Upper lobe of right lung (tissue), 1 donor: ENCODE results near the gene STX8. TPM values are rescaled to one million over a fixed set of nuclear protein-coding genes. Genes with fewer than 3 reads are reported as not detected.
"Not testable (repeated sequence)": the region's sequence is repeated elsewhere in the genome, so short reads cannot be mapped to it uniquely, and the experiment has no call there.

Source experiments
- ATAC-seq: fragments of 200-7000 bp; cut with Tn5 transposase; one replicate; pipeline ENCODE4 v1.9.1; 2020; ENCODE audit warnings: mild to moderate bottlenecking, moderate library complexity
- DNase-seq: peaks from one replicate; pipeline ENCODE4 v3.0.0-alpha.2; 2020
- H3K27ac ChIP-seq: fragments of 200-600 bp; one replicate; pipeline ENCODE4 v1.8.0; 2022
- H3K27me3 ChIP-seq: fragments of 200-600 bp; one replicate; pipeline ENCODE4 v1.8.0; 2022; ENCODE audit warnings: mild to moderate bottlenecking
- H3K36me3 ChIP-seq: fragments of 200-600 bp; one replicate; pipeline ENCODE4 v1.8.0; 2022
- H3K4me1 ChIP-seq: fragments of 200-600 bp; one replicate; pipeline ENCODE4 v1.8.0; 2022
- H3K4me3 ChIP-seq: fragments of 200-600 bp; one replicate; pipeline ENCODE4 v1.8.0; 2022; ENCODE audit warnings: mild to moderate bottlenecking
- H3K9me3 ChIP-seq: fragments of 200-600 bp; one replicate; pipeline ENCODE4 v1.8.0; 2022
- intact Hi-C: fragments of 100-400 bp; cut with DNase I; formaldehyde crosslinking; loops from one replicate; pipeline ENCODE4 v1.11.0; 2022
- total RNA-seq: library from RNA; stranded (reverse); fragmentation: NEBNext Ultra II Directional; extraction: Animal tissue kit (Norgen Biotek cat#: 25700); gene quantifications from one replicate; pipeline ENCODE4 v1.2.1, GENCODE V29; 2021
- TF ChIP-seq, protein P1 (sequence below): fragments of 200-600 bp; IDR thresholded peaks from one replicate; pipeline ENCODE4 v1.8.0; 2022; ENCODE audit warnings: antibody characterized with exemption
- donor health status: DM: no; HTN: yes; CAD: no; lungs with severe emphysema.

STX8 gene
- total RNA-seq, 1 donor from 2014 or later = 52.5 TPM

DNA sequence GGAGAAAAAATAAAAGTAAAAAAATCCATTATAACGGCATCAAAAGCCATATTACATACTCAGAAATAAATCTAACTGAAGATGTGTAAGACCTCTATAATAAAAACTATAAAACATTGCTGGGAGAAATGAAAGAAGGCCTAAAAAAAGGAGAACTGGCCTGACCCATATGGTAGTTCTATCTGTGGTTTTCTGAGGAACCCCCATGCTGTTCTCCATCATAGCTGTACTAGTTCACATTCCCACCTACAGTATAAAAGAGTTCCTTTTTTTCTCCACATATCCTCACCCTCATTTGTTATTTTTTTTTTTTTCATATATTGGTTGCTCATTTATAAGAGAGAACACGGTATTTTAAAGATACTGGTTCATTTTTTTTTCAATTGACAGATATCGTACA, 191.8 kb downstream of the STX8 start:
- TF ChIP-seq, protein P1, sequence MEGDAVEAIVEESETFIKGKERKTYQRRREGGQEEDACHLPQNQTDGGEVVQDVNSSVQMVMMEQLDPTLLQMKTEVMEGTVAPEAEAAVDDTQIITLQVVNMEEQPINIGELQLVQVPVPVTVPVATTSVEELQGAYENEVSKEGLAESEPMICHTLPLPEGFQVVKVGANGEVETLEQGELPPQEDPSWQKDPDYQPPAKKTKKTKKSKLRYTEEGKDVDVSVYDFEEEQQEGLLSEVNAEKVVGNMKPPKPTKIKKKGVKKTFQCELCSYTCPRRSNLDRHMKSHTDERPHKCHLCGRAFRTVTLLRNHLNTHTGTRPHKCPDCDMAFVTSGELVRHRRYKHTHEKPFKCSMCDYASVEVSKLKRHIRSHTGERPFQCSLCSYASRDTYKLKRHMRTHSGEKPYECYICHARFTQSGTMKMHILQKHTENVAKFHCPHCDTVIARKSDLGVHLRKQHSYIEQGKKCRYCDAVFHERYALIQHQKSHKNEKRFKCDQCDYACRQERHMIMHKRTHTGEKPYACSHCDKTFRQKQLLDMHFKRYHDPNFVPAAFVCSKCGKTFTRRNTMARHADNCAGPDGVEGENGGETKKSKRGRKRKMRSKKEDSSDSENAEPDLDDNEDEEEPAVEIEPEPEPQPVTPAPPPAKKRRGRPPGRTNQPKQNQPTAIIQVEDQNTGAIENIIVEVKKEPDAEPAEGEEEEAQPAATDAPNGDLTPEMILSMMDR = no peak
- Histone ChIP-seq H3K27me3 (no peaks in the 10 kb centered on the region), H3K4me3 (no peak overlapping the region), H3K27ac (no peak overlapping the region), H3K9me3 (no peaks in the 10 kb centered on the region), H3K4me1 (no peaks in the 10 kb centered on the region), H3K36me3 (no peaks in the 10 kb centered on the region)
- no peak for DNase-seq
- peak; percentile 51 for ATAC-seq
- intact Hi-C loops = no loop called here

DNA sequence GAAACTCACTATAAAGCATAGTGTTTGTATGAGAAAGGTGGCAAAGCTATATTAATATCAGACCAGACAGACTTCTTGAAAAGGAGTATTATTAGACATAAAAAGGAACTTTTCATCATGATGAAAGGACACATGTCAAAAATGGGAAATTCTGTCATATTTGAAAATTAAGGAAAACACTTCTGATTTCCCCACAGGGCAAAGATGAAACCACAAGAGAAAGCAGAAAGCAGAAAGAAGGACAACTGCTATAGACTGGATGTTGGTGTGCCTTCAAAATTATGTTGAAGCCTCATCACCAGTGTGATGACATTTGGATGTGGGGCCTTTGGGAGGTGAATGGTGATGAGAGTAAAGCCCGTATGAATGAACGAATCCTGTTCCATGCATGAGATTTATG, 193.0 kb downstream of the STX8 start:
- TF ChIP-seq, protein P1 = no peak
- no peak for DNase-seq
- ATAC-seq = no peak
- Histone ChIP-seq H3K36me3 (no peaks in the 10 kb centered on the region), H3K9me3 (no peaks in the 10 kb centered on the region), H3K4me1 (no peaks in the 10 kb centered on the region), H3K4me3 (no peak overlapping the region), H3K27me3 (no peaks in the 10 kb centered on the region), H3K27ac (no peak overlapping the region)
- intact Hi-C loops = no loop called here

DNA sequence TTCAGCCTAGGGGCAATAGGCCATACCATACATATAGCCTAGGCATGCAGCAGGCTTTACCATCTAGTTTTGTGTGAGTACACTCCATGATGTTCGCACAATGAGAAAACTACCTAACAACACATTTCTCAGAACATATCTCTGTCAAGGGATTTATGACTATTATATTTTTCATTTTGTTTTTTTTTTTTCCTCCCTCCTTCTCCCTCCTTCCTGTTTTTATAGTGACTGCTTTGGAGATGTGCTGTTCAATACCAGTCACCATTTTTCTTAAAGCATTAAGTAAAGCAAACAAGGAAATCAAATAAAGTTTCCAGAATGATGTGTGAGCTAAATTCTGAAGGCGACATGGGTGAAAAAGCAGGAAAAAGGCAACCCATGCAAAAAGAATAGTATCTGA, 194.6 kb downstream of the STX8 start:
- ATAC-seq = no peak
- no peak for DNase-seq
- H3K27ac ChIP-seq = no peak overlapping the region
- intact Hi-C loops = no loop called here
- H3K4me1 ChIP-seq = no peaks in the 10 kb centered on the region
- no peak overlapping the region for H3K4me3 ChIP-seq
- no peaks in the 10 kb centered on the region for H3K27me3 ChIP-seq
- no peaks in the 10 kb centered on the region for H3K36me3 ChIP-seq
- TF ChIP-seq, protein P1 = no peak
- no peaks in the 10 kb centered on the region for H3K9me3 ChIP-seq

DNA sequence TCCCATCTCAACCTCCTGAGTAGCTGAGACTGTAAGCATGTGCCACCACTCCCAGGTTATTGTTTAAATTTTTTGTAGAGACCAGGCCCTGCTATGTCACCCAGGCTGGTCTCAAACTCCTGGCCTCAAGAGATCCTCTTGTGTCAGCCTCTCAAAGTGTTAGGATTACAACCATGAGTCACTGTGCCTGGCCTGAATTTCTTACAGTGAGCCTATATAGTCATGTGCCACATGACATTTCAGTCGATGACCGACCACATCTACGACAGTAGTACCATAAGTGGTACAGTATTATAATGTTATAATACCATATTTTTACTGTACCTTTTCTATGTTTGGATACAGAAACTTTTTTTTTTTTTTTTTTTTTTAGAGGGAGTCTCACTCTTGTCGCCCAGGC, 195.3 kb downstream of the STX8 start:
- TF ChIP-seq, protein P1 = no peak
- Histone ChIP-seq H3K9me3 (no peaks in the 10 kb centered on the region), H3K27ac (no peak overlapping the region), H3K36me3 (no peaks in the 10 kb centered on the region), H3K27me3 (no peaks in the 10 kb centered on the region), H3K4me3 (no peak overlapping the region), H3K4me1 (no peaks in the 10 kb centered on the region)
- DNase-seq (no peak), ATAC-seq (no peak)
- intact Hi-C loops = no loop called here

DNA sequence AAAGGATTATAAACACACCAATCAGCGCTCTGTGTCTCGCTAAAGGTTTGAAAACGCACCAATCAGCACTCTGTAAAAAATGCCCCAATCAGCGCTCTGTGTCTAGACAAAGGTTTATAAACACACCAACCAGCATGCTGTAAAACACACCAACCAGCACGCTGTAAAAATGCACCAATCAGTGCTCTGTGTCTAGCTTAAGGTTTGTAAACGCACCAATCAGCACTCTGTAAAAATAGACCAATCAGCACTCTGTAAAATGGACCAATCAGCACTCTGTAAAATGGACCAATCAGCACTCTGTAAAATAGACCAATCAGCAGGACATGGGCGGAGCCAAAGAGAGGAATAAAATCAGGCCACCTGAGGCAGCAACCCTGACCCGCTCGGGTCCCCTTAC, 199.4 kb downstream of the STX8 start:
- H3K4me3 ChIP-seq, ATAC-seq, H3K27me3 ChIP-seq, H3K27ac ChIP-seq, DNase-seq, H3K9me3 ChIP-seq, H3K4me1 ChIP-seq, intact Hi-C loops, H3K36me3 ChIP-seq: not testable (repeated sequence)

DNA sequence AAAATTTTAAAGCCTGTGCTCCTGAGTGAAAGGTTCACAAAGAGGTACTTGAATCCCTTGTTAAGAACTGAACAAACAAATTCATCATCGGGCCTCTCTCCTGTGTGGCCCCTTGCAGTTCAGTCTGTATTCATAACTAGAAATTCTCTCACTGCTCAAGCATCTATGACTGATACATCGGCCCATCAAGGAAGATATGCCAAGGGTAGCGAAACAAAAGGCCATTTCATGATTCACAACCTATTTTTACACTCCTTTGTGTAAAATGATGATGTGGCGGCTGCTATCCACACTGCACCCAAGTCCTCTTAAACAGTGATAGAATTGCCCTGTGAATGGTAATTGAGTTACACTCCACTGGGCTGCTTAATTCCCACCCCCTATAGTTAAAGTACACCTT, 204.6 kb downstream of the STX8 start:
- peaks cover 11% of the 10 kb centered on the region for H3K4me1 ChIP-seq
- no peak for DNase-seq
- H3K27ac ChIP-seq = no peak overlapping the region
- ATAC-seq = peak; percentile 76
- H3K36me3 ChIP-seq = no peaks in the 10 kb centered on the region
- TF ChIP-seq, protein P1 = no peak
- no peaks in the 10 kb centered on the region for H3K9me3 ChIP-seq
- H3K4me3 ChIP-seq = no peak overlapping the region
- intact Hi-C loops = no loop called here
- H3K27me3 ChIP-seq = no peaks in the 10 kb centered on the region
